SK-N-SH (cell line): ENCODE measurements around the gene SLC16A10.

Source experiments
- CHD2 ChIP-seq: fragments of 150-350 bp; IDR thresholded peaks from 2 replicates; pipeline ENCODE4 v1.6.1; 2018; ENCODE audit warnings: low read length; ENCODE audit not compliant: partially characterized antibody
- EP300 ChIP-seq, 2 experiments: IDR thresholded peaks; 2 replicates each; pipeline versions ENCODE4 v1.4.0 to v1.6.1; 2012; ENCODE audit warnings: borderline replicate concordance in 1 of 2, low read depth in 1 of 2, low read length in 1 of 2
- MXI1 ChIP-seq: IDR thresholded peaks from 2 replicates; pipeline ENCODE4 v1.6.1; 2012; ENCODE audit warnings: mild to moderate bottlenecking, low read depth, low read length, improper control_type of control experiment
- NFIC ChIP-seq: IDR thresholded peaks from 2 replicates; pipeline ENCODE4 v1.4.0; 2012; ENCODE audit warnings: borderline replicate concordance
- RFX5 ChIP-seq: IDR thresholded peaks from 2 replicates; pipeline ENCODE4 v1.6.1; 2012; ENCODE audit warnings: mild to moderate bottlenecking, improper control_type of control experiment, low read length
- SIN3A ChIP-seq: IDR thresholded peaks from 2 replicates; pipeline ENCODE4 v1.6.1; 2012; ENCODE audit warnings: low read depth, mild to moderate bottlenecking, low read length, moderate library complexity, borderline replicate concordance
- TF ChIP-seq, protein P1 (sequence below): fragments of 200-600 bp; sonication (generic); IDR thresholded peaks from 2 replicates; pipeline ENCODE4 v1.6.1; 2017; ENCODE audit warnings: antibody characterized with exemption, mild to moderate bottlenecking, moderate library complexity
- TF ChIP-seq, protein P2 (sequence below): IDR thresholded peaks from 2 replicates; pipeline ENCODE4 v1.6.1; 2012; ENCODE audit warnings: mild to moderate bottlenecking, low read depth, low read length, moderate library complexity
- TF ChIP-seq, protein P3 (sequence below): fragments of 150-350 bp; IDR thresholded peaks from 2 replicates; pipeline ENCODE4 v1.6.1; 2016; ENCODE audit warnings: mild to moderate bottlenecking, low read depth, low read length

DNA sequence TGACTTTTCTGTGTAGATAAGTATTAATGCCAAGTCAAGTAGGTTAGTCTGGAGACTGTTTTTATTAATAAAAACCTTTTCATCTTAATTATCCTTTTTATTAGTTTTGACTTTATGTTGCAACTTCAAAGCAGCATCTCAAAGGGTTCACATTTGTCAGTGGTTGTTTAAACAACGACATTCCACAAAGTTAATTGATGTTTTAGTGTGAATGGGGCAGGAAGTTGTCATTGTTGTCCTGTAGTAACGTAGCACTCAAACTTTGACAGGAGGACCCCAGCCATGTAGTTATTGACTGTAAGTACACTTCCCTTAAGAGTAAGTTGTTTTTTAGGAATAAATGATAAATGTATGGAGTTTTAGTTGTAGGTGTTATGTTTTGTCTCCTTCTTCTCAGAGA, 11.3 kb downstream of the SLC16A10 start:
- TF ChIP-seq RFX5 (no peak), MXI1 (no peak), EP300 (IDR thresholded peaks at IDR 0.05; ENCODE audit: borderline replicate concordance in 1 of 2, low read depth in 1 of 2, low read length in 1 of 2) (no peak), CHD2 (no peak), NFIC (no peak), SIN3A (no peak)
- TF ChIP-seq, protein P1, sequence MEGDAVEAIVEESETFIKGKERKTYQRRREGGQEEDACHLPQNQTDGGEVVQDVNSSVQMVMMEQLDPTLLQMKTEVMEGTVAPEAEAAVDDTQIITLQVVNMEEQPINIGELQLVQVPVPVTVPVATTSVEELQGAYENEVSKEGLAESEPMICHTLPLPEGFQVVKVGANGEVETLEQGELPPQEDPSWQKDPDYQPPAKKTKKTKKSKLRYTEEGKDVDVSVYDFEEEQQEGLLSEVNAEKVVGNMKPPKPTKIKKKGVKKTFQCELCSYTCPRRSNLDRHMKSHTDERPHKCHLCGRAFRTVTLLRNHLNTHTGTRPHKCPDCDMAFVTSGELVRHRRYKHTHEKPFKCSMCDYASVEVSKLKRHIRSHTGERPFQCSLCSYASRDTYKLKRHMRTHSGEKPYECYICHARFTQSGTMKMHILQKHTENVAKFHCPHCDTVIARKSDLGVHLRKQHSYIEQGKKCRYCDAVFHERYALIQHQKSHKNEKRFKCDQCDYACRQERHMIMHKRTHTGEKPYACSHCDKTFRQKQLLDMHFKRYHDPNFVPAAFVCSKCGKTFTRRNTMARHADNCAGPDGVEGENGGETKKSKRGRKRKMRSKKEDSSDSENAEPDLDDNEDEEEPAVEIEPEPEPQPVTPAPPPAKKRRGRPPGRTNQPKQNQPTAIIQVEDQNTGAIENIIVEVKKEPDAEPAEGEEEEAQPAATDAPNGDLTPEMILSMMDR, result no peak
- TF ChIP-seq, protein P2, sequence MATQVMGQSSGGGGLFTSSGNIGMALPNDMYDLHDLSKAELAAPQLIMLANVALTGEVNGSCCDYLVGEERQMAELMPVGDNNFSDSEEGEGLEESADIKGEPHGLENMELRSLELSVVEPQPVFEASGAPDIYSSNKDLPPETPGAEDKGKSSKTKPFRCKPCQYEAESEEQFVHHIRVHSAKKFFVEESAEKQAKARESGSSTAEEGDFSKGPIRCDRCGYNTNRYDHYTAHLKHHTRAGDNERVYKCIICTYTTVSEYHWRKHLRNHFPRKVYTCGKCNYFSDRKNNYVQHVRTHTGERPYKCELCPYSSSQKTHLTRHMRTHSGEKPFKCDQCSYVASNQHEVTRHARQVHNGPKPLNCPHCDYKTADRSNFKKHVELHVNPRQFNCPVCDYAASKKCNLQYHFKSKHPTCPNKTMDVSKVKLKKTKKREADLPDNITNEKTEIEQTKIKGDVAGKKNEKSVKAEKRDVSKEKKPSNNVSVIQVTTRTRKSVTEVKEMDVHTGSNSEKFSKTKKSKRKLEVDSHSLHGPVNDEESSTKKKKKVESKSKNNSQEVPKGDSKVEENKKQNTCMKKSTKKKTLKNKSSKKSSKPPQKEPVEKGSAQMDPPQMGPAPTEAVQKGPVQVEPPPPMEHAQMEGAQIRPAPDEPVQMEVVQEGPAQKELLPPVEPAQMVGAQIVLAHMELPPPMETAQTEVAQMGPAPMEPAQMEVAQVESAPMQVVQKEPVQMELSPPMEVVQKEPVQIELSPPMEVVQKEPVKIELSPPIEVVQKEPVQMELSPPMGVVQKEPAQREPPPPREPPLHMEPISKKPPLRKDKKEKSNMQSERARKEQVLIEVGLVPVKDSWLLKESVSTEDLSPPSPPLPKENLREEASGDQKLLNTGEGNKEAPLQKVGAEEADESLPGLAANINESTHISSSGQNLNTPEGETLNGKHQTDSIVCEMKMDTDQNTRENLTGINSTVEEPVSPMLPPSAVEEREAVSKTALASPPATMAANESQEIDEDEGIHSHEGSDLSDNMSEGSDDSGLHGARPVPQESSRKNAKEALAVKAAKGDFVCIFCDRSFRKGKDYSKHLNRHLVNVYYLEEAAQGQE, result no peak
- TF ChIP-seq, protein P3, sequence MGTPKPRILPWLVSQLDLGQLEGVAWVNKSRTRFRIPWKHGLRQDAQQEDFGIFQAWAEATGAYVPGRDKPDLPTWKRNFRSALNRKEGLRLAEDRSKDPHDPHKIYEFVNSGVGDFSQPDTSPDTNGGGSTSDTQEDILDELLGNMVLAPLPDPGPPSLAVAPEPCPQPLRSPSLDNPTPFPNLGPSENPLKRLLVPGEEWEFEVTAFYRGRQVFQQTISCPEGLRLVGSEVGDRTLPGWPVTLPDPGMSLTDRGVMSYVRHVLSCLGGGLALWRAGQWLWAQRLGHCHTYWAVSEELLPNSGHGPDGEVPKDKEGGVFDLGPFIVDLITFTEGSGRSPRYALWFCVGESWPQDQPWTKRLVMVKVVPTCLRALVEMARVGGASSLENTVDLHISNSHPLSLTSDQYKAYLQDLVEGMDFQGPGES, result no peak
